CD4-positive, alpha-beta T cell treated with Interleukin-2 at 100 ng/mL for 4 hours (primary cell): ENCODE measurements around the gene ISOC1.

Experiments
- DNase-seq: peaks from one replicate; pipeline ENCODE4 v3.0.0-alpha.2; 2020; ENCODE audit warnings: low spot score

The ISOC1 gene

DNA sequence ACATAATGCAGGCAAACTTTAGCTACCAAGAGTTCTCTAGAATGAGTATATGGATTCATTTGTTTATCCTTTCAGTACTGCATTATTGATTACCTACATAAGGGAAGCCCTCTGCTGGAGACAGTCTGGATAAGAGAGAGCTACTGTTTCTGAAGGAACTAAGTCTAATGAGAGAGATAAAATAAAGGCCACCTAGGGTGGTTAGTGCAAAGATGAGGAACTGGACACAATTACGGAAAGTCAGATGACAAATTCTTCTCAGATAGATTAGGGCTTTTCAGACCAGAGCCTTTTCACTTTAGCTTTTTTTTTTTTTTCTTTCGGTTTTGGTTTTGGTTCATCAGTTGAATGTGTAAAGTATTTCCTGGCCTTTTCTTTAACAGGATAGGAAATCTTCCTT, 31.3 kb downstream of the ISOC1 start:
- DNase-seq, result peak; percentile 3

DNA sequence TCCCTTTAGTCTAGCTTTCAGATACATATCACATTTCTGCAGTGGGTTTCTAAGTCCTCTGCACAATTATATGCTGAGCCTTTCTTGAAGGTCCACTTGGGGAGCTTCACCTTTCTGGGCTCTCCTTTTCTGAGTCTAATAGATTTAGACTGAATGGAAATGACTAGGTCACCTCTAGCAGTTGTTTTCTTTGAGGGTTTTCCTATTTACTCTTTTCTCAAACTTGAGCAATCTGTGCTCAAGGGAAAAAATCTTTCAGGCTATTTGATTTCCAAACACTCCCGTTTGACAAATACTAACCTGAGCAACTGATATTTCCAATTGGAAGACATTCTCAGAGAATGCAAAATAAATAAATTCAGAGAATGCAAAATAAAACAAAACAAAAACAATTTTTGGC, 39.0 kb downstream of the ISOC1 start:
- no peak for DNase-seq

DNA sequence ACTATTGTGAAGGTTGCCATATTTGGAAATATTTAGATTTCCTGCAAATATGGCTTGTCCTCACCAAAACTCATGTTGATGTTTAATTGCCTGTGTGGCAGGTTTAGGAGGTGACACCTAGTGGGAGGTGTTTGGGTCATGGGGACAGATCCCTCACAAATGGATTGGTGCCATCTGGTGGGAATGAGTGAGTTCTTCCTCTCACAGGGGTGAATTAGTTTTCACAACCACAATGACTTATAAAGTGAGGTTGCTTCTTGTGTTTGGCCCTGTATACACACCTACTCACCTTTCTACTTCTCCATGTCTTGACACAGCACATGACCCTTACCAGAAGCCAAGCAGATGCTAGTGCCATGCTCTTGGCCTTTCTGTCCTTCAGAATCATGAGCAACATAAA, 41.1 kb downstream of the ISOC1 start:
- DNase-seq, result no peak

DNA sequence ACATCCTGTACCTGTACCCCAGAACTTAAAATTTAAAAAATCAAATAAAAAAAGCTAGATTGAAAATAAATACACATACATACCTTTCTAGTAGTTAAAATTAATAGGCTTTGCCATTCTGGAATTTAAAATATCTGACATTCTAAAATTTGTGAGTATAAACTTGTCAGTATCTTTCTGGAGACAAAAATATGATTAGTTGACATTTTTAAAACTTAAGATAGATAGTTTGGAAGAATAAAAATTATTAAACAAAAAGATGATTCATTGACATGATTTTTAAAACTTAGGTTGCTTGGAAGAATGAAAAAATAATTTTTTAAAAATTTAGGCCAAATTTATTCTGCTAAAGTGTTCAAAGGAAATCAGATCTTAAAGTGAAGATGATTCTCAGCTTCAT, 43.1 kb downstream of the ISOC1 start:
- no peak for DNase-seq

DNA sequence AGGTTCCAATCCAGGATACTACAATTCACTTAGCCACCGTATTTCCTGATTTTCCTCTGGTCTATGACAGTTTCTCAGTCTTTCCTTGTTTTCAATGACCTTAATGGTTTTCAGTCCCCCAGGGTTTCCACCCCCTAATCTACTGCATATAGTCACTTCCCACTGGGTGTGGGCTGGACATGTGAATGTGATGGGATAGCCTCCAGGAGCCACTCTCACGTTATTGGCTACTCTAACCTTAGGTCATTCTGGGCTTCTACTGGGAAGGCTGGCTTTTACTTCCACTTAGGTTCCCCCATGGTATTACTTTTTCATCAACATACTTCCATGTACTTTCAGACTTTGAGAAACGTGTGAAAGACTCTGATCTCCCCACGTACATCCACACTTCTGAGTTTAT, 46.5 kb downstream of the ISOC1 start:
- DNase-seq, result no peak

DNA sequence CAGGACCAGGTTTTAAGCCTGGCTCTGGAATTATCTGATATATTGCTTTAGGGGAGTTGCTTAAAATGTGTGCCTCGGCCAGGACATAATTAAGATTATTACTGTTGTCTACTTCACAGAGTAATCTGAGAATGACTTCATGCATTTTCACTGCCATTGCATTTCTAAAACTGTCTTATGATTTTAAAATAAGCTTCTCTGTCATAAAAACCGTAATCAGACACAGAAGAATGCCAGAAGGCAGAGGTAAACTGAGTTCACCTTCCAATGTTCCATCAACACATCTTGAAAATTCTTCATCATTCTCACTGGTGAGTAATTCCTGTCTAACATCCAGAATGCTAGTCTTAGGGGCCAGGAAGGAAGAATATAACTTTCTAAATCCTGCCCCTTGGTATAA, 47.1 kb downstream of the ISOC1 start:
- DNase-seq, result no peak

DNA sequence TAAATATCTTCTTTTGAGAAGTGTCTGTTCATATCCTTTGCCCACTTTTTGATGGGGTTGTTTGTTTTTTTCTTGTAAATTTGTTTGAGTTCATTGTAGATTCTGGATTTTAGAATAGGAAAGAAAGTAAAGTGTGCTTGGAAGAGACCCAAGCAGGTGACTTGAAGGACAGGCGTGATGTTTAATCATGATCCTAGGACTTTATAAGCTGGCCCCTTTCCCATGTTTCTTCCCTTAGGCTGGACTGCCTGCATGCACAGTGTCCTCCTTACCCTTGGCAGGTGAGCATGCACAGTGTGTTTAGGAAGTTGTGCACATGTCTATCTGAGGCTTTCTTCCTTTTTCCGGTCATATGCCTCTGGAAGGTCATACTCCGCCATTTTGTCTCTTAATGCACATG, 61.3 kb downstream of the ISOC1 start:
- no peak for DNase-seq

DNA sequence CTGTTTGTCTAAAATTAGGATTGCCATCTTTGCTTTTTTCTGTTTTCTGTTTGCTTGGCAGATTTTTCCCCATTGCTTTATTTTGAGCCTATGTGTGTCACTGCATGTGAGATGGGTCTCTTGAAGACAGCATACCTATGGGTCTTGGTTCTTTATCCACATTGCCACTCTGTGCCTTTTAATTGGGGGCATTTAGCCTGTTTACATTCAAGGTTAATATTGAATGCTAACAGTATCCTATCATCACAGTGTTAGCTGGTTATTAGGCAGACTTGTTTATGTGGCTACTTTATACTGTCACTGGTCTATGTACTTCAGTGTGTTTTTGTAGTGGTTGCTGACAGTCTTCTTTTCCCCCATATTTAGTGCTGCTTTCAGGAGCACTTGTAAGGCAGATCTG, 67.3 kb downstream of the ISOC1 start:
- no peak for DNase-seq
